NCI-H2196 treated with DMSO at 0.1 percent for 48 hours (cell line): Measurements from ENCODE around the gene CKMT1A.
"Not testable (repeated sequence)": the region's sequence is repeated elsewhere in the genome, so short reads cannot be mapped to it uniquely, and the experiment has no call there.

Source experiments
- DNase-seq: peaks from one replicate; lab custom pipeline; 2025; ENCODE audit not compliant: unreplicated experiment; lab: John Stamatoyannopoulos, UW

The CKMT1A gene

DNA sequence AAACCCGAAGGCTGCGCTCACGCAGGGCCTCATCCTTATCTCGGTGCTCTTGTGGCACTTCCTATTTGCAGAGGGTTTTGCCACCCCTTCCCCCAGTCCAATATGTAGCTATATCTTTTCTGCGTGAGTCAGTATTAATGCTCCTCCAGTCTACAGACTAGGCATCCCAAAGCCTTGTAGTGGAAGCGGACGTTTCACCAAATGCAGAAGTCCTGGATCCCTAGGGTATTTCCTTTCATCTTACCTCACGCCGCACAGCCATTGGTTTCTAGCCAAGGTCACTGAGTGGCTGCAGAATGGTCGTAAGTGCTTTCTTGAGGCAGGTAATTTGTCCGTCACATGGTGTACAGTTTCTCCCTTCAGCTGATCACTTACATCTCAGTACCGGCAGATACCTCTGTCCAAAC is 53.2 kb downstream of the CKMT1A start:
- not testable (repeated sequence) for DNase-seq

GRCh38 chr15:43748376-43748775 is 54.7 kb downstream of the CKMT1A start:
- no peak for DNase-seq
